CD4-positive, alpha-beta T cell (primary cell): Measurements from ENCODE around the gene DBX1. TPM values are rescaled to one million over a fixed set of nuclear protein-coding genes. Genes with fewer than 3 reads are reported as not detected.

ENCODE experiments used
- ATAC-seq: fragments of 200-7000 bp; cut with Tn5 transposase; one replicate; pipeline ENCODE4 v1.10.0; 2022; ENCODE audit warnings: mild to moderate bottlenecking; ENCODE audit not compliant: poor library complexity
- CTCF ChIA-PET: fragments of 350-600 bp; sonication (Branson Sonifier 250); formaldehyde crosslinking; loops from one replicate; lab custom pipeline; 2021; ENCODE audit warnings: antibody characterized with exemption, inconsistent platforms; lab: Charles Lee
- POLR2A ChIA-PET: fragments of 350-600 bp; sonication (Branson Sonifier 250); formaldehyde crosslinking; loops from one replicate; lab custom pipeline; 2021; ENCODE audit warnings: antibody characterized with exemption, inconsistent platforms; lab: Charles Lee
- DNase-seq, 14 experiments: peaks; one replicate each; pipeline ENCODE4 v3.0.0-alpha.2; 2013 to 2020; ENCODE audit warnings: mixed read lengths in 2 of 14
- H3K27ac ChIP-seq, 2 donors: one replicate each; pipeline versions ENCODE4 v1.5.1 to v1.7.0; 2013; ENCODE audit warnings: low read length in 2 of 2, low read depth in 1 of 2, mild to moderate bottlenecking in 1 of 2
- H3K27me3 ChIP-seq, 2 experiments: 1 replicate in 1 of 2; 2 replicates in 1 of 2; pipeline versions ENCODE4 v1.6.1 to v1.7.0; 2013; ENCODE audit warnings: low read length in 2 of 2, control low read depth in 1 of 2, mild to moderate bottlenecking in 1 of 2, moderate library complexity in 1 of 2; ENCODE audit not compliant: insufficient read depth in 2 of 2, control insufficient read depth in 1 of 2
- H3K36me3 ChIP-seq: one replicate; pipeline ENCODE4 v1.6.1; 2013; ENCODE audit warnings: low read length, control low read depth; ENCODE audit not compliant: insufficient read depth
- H3K4me1 ChIP-seq: one replicate; pipeline ENCODE4 v1.6.1; 2013; ENCODE audit warnings: low read length, control low read depth; ENCODE audit not compliant: insufficient read depth
- H3K4me3 ChIP-seq: one replicate; pipeline ENCODE4 v1.5.1; 2013; ENCODE audit warnings: mild to moderate bottlenecking, low read length, moderate library complexity
- H3K9me3 ChIP-seq, 2 experiments: 1 replicate in 1 of 2; 2 replicates in 1 of 2; pipeline versions ENCODE4 v1.6.1 to v1.7.0; 2013; ENCODE audit warnings: low read length in 2 of 2, mild to moderate bottlenecking in 2 of 2, control low read depth in 1 of 2, moderate library complexity in 1 of 2; ENCODE audit not compliant: control insufficient read depth in 1 of 2, insufficient read depth in 1 of 2
- H3K27ac Mint-ChIP-seq: one replicate; pipeline ENCODE4 v1.8.0; 2020; ENCODE audit warnings: mixed read lengths
- H3K27me3 Mint-ChIP-seq: one replicate; pipeline ENCODE4 v1.8.0; 2021; ENCODE audit warnings: mixed read lengths
- H3K36me3 Mint-ChIP-seq: one replicate; pipeline ENCODE4 v1.8.0; 2021; ENCODE audit warnings: low read depth, mixed read lengths
- H3K4me1 Mint-ChIP-seq: one replicate; pipeline ENCODE4 v1.8.0; 2021; ENCODE audit warnings: low read depth, mixed read lengths
- H3K4me3 Mint-ChIP-seq: one replicate; pipeline ENCODE4 v1.8.0; 2020; ENCODE audit warnings: mild to moderate bottlenecking, mixed read lengths
- H3K9me3 Mint-ChIP-seq: one replicate; pipeline ENCODE4 v1.8.0; 2020; ENCODE audit warnings: mixed read lengths
- intact Hi-C, 2 experiments: fragments of 100-400 bp; cut with DNase I in 1 of 2; cut with micrococcal nuclease in 1 of 2; formaldehyde crosslinking; loops; one replicate each; pipeline versions ENCODE4 v1.15.1 to v1.9.0; 2023 to 2025; cut with DNase I, micrococcal nuclease
- total RNA-seq, 174 experiments: library from RNA in 2 of 174; stranded (reverse) in 2 of 174; gene quantifications; one replicate each; pipeline ENCODE4 v1.2.3 and lab custom pipeline; 2021 to 2026
- TF ChIP-seq, protein P1 (sequence below): fragments of 200-600 bp; IDR thresholded peaks from one replicate; pipeline ENCODE4 v1.8.0; 2022; ENCODE audit warnings: antibody characterized with exemption, mild to moderate bottlenecking

The DBX1 gene
- total RNA-seq, 2 experiments from 2014 or later = 0.17 to 0.19 TPM

GRCh38 chr11:20157728-20158127, 2.5 kb downstream of the DBX1 start:
- DNase-seq = no peak
- Histone ChIP-seq H3K4me1 (peaks cover 42% of the 10 kb centered on the region), H3K27me3 (peaks cover 63 to 68% of the 10 kb centered on the region in 2 experiments), H3K36me3 (no peaks in the 10 kb centered on the region), H3K27ac (no peak overlapping the region), H3K9me3 (peaks cover 14 to 51% of the 10 kb centered on the region in 2 experiments), H3K4me3 (peak overlapping the region; percentile 59)
- H3K27me3 Mint-ChIP-seq = peaks cover 70% of the 10 kb centered on the region
- intact Hi-C loops = no loop called here
- H3K27ac Mint-ChIP-seq = no peak overlapping the region
- no peak for ATAC-seq
- no peaks in the 10 kb centered on the region for H3K36me3 Mint-ChIP-seq
- no peaks in the 10 kb centered on the region for H3K9me3 Mint-ChIP-seq
- TF ChIP-seq, protein P1, sequence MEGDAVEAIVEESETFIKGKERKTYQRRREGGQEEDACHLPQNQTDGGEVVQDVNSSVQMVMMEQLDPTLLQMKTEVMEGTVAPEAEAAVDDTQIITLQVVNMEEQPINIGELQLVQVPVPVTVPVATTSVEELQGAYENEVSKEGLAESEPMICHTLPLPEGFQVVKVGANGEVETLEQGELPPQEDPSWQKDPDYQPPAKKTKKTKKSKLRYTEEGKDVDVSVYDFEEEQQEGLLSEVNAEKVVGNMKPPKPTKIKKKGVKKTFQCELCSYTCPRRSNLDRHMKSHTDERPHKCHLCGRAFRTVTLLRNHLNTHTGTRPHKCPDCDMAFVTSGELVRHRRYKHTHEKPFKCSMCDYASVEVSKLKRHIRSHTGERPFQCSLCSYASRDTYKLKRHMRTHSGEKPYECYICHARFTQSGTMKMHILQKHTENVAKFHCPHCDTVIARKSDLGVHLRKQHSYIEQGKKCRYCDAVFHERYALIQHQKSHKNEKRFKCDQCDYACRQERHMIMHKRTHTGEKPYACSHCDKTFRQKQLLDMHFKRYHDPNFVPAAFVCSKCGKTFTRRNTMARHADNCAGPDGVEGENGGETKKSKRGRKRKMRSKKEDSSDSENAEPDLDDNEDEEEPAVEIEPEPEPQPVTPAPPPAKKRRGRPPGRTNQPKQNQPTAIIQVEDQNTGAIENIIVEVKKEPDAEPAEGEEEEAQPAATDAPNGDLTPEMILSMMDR = no peak
- peak overlapping the region; percentile 77 for H3K4me3 Mint-ChIP-seq
- ChIA-PET CTCF (no interaction called here), POLR2A (interaction anchor here (1.0 to 2.2 kb wide), 4 partner anchors 8 to 206 kb away, joined by 3 to 6 read pairs (median 4); partner anchors contain the start of gene HTATIP2)
- peaks cover 55% of the 10 kb centered on the region for H3K4me1 Mint-ChIP-seq

DNA sequence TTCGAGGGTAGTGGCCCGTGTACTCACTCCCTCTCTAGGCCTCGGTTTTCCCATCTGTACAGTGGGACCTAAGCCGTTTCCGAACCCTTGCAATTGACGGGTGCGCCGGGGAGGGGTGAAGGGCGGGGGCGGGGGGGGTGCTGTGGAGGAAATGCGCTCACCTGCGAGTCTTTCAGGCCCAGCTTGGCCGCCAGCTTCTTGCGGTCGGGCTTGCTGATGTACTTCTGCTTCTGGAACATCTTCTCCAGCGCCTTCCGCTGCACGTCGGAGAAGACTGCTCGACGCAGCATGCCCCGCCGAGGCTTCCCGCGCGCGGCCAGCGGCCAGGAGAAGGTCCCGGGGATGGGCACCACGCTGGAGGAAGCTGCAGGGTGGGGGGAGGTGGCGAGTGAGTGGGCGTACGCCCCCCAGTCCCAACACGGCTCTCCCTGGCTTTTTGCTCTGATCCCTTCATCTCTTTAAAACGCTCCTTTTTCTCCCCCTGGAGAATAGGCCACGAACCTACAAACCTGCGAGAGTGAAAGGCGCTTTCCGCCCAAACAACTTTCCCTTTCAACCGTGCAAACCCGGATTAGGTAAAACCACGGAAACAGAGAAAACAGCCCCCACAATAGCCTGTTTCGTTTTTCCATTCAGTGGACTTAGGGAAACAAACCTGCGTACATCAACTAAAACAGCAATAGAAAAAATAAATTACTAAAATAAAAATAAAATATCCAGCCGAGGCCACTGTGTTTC, 3.2 kb downstream of the DBX1 start:
- DNase-seq (peak in 13 of 14 experiments; percentile 14 to 80 (median 38)), ATAC-seq (peak; percentile 68)
- POLR2A ChIA-PET = interaction anchor here (1.0 to 2.2 kb wide), 5 partner anchors 9 to 207 kb away, joined by 3 to 6 read pairs (median 4); partner anchors contain the start of gene HTATIP2
- Histone ChIP-seq H3K27ac (no peak overlapping the region), H3K4me1 (peaks cover 40% of the 10 kb centered on the region), H3K36me3 (no peaks in the 10 kb centered on the region), H3K9me3 (peaks cover 14 to 47% of the 10 kb centered on the region in 2 experiments), H3K27me3 (peaks cover 57 to 61% of the 10 kb centered on the region in 2 experiments), H3K4me3 (peak overlapping the region; percentile 59)
- TF ChIP-seq, protein P1 = no peak
- no peaks in the 10 kb centered on the region for H3K9me3 Mint-ChIP-seq
- H3K4me1 Mint-ChIP-seq = peaks cover 48% of the 10 kb centered on the region
- CTCF ChIA-PET = no interaction called here
- peak overlapping the region; percentile 85 for H3K4me3 Mint-ChIP-seq
- H3K27me3 Mint-ChIP-seq = peaks cover 63% of the 10 kb centered on the region
- H3K27ac Mint-ChIP-seq = peak overlapping the region; percentile 12
- no peaks in the 10 kb centered on the region for H3K36me3 Mint-ChIP-seq
- intact Hi-C loops = no loop called here

DNA sequence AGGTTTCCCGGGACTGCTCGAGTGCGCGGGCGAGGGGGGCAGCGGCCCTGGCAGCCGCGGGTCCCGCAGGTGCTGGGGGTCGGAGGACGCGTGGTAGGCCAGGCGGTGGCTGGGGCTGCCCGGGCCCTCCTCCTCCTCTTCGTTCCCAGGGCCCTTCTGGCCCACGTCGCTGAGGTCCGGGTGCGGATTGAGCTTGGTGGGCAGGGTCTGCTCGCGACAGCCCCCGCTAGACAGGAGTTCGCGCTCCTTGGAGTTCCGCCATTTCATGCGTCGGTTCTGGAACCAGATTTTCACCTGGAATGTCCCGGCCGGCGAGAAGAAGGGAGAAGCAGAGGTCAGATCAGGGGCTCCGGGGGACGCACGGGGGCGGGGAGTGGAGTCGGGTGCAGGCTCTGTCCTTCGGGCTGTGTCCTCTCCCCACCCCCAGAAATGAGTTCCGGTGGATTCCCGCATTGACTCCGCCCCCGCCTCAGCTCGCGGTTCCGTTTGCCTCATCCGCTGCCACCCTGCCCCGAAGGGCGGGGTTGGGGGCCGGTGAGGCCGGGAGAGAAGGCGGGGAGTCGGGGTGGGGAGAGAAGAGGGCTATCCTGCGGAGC, 3.9 kb downstream of the DBX1 start:
- H3K9me3 Mint-ChIP-seq = no peaks in the 10 kb centered on the region
- H3K27me3 Mint-ChIP-seq = peaks cover 57% of the 10 kb centered on the region
- H3K36me3 Mint-ChIP-seq = no peaks in the 10 kb centered on the region
- Histone ChIP-seq H3K27me3 (peaks cover 52 to 54% of the 10 kb centered on the region in 2 experiments), H3K4me3 (peak overlapping the region; percentile 59), H3K9me3 (peaks cover 14 to 42% of the 10 kb centered on the region in 2 experiments), H3K36me3 (no peaks in the 10 kb centered on the region), H3K27ac (no peak overlapping the region), H3K4me1 (peaks cover 39% of the 10 kb centered on the region)
- intact Hi-C loops = no loop called here
- TF ChIP-seq, protein P1 = no peak
- ATAC-seq (peak; percentile 83), DNase-seq (peak; percentile 23 to 84 (median 56))
- ChIA-PET CTCF (no interaction called here), POLR2A (interaction anchor here (1.0 to 2.2 kb wide), 3 partner anchors 24 to 207 kb away, joined by 3 to 6 read pairs (median 4); partner anchors contain the start of gene HTATIP2)
- peak overlapping the region; percentile 82 for H3K4me3 Mint-ChIP-seq
- H3K4me1 Mint-ChIP-seq = peaks cover 43% of the 10 kb centered on the region
- peak overlapping the region; percentile 60 for H3K27ac Mint-ChIP-seq
